AG09319 (cell line): Measurements from ENCODE around the gene RPL7L1.
"Not testable (repeated sequence)": the region's sequence is repeated elsewhere in the genome, so short reads cannot be mapped to it uniquely, and the experiment has no call there.

ENCODE experiments used
- DNase-seq: peaks from one replicate; pipeline ENCODE4 v3.0.0-alpha.2; 2010; ENCODE audit warnings: low read depth; ENCODE audit errors: extremely low read depth
- CTCF ChIP-seq: IDR thresholded peaks from 2 replicates; pipeline ENCODE4 v1.5.1; 2011; ENCODE audit warnings: low read depth, mild to moderate bottlenecking, inconsistent platforms, low read length, moderate library complexity

Gene RPL7L1

GRCh38 chr6:42896178-42896719 is 16.8 kb downstream of the RPL7L1 start:
- TF ChIP-seq CTCF, result no peak
- DNase-seq, result no peak

GRCh38 chr6:42898891-42899361 is 19.5 kb downstream of the RPL7L1 start:
- no peak for DNase-seq
- TF ChIP-seq CTCF, result peak; percentile 54

- TF ChIP-seq CTCF, result no peak
- no peak for DNase-seq
Measured at GRCh38 chr6:42899871-42900270, 20.5 kb downstream of the RPL7L1 start.

GRCh38 chr6:42901538-42901957 is 22.1 kb downstream of the RPL7L1 start:
- peak; percentile 75 for TF ChIP-seq CTCF
- peak; percentile 58 for DNase-seq

- DNase-seq, result not testable (repeated sequence)
Measured at GRCh38 chr6:42902429-42903263, 23.2 kb downstream of the RPL7L1 start.

GRCh38 chr6:42904467-42904866 is 25.1 kb downstream of the RPL7L1 start:
- no peak for TF ChIP-seq CTCF
- DNase-seq, result no peak

GRCh38 chr6:42907336-42907735 is 27.9 kb downstream of the RPL7L1 start:
- no peak for TF ChIP-seq CTCF
- DNase-seq, result no peak
